CD4-positive, alpha-beta T cell (primary cell): ENCODE measurements around the gene FBN1. TPM values are rescaled to one million over a fixed set of nuclear protein-coding genes. Genes with fewer than 3 reads are reported as not detected.

Experiments
- ATAC-seq: fragments of 200-7000 bp; cut with Tn5 transposase; one replicate; pipeline ENCODE4 v1.10.0; 2022; ENCODE audit warnings: mild to moderate bottlenecking; ENCODE audit not compliant: poor library complexity
- CTCF ChIA-PET: fragments of 350-600 bp; sonication (Branson Sonifier 250); formaldehyde crosslinking; loops from one replicate; lab custom pipeline; 2021; ENCODE audit warnings: antibody characterized with exemption, inconsistent platforms; lab: Charles Lee
- POLR2A ChIA-PET: fragments of 350-600 bp; sonication (Branson Sonifier 250); formaldehyde crosslinking; loops from one replicate; lab custom pipeline; 2021; ENCODE audit warnings: antibody characterized with exemption, inconsistent platforms; lab: Charles Lee
- DNase-seq, 14 experiments: peaks; one replicate each; pipeline ENCODE4 v3.0.0-alpha.2; 2013 to 2020; ENCODE audit warnings: mixed read lengths in 2 of 14
- H3K27ac ChIP-seq, 2 donors: one replicate each; pipeline versions ENCODE4 v1.5.1 to v1.7.0; 2013; ENCODE audit warnings: low read length in 2 of 2, low read depth in 1 of 2, mild to moderate bottlenecking in 1 of 2
- H3K27me3 ChIP-seq, 2 experiments: 1 replicate in 1 of 2; 2 replicates in 1 of 2; pipeline versions ENCODE4 v1.6.1 to v1.7.0; 2013; ENCODE audit warnings: low read length in 2 of 2, control low read depth in 1 of 2, mild to moderate bottlenecking in 1 of 2, moderate library complexity in 1 of 2; ENCODE audit not compliant: insufficient read depth in 2 of 2, control insufficient read depth in 1 of 2
- H3K36me3 ChIP-seq: one replicate; pipeline ENCODE4 v1.6.1; 2013; ENCODE audit warnings: low read length, control low read depth; ENCODE audit not compliant: insufficient read depth
- H3K4me1 ChIP-seq: one replicate; pipeline ENCODE4 v1.6.1; 2013; ENCODE audit warnings: low read length, control low read depth; ENCODE audit not compliant: insufficient read depth
- H3K4me3 ChIP-seq: one replicate; pipeline ENCODE4 v1.5.1; 2013; ENCODE audit warnings: mild to moderate bottlenecking, low read length, moderate library complexity
- H3K9me3 ChIP-seq, 2 experiments: 1 replicate in 1 of 2; 2 replicates in 1 of 2; pipeline versions ENCODE4 v1.6.1 to v1.7.0; 2013; ENCODE audit warnings: low read length in 2 of 2, mild to moderate bottlenecking in 2 of 2, control low read depth in 1 of 2, moderate library complexity in 1 of 2; ENCODE audit not compliant: control insufficient read depth in 1 of 2, insufficient read depth in 1 of 2
- H3K27ac Mint-ChIP-seq: one replicate; pipeline ENCODE4 v1.8.0; 2020; ENCODE audit warnings: mixed read lengths
- H3K27me3 Mint-ChIP-seq: one replicate; pipeline ENCODE4 v1.8.0; 2021; ENCODE audit warnings: mixed read lengths
- H3K36me3 Mint-ChIP-seq: one replicate; pipeline ENCODE4 v1.8.0; 2021; ENCODE audit warnings: low read depth, mixed read lengths
- H3K4me1 Mint-ChIP-seq: one replicate; pipeline ENCODE4 v1.8.0; 2021; ENCODE audit warnings: low read depth, mixed read lengths
- H3K4me3 Mint-ChIP-seq: one replicate; pipeline ENCODE4 v1.8.0; 2020; ENCODE audit warnings: mild to moderate bottlenecking, mixed read lengths
- H3K9me3 Mint-ChIP-seq: one replicate; pipeline ENCODE4 v1.8.0; 2020; ENCODE audit warnings: mixed read lengths
- intact Hi-C, 2 experiments: fragments of 100-400 bp; cut with DNase I in 1 of 2; cut with micrococcal nuclease in 1 of 2; formaldehyde crosslinking; loops; one replicate each; pipeline versions ENCODE4 v1.15.1 to v1.9.0; 2023 to 2025; cut with DNase I, micrococcal nuclease
- total RNA-seq, 174 experiments: library from RNA in 2 of 174; stranded (reverse) in 2 of 174; gene quantifications; one replicate each; pipeline ENCODE4 v1.2.3 and lab custom pipeline; 2021 to 2026
- TF ChIP-seq, protein P1 (sequence below): fragments of 200-600 bp; IDR thresholded peaks from one replicate; pipeline ENCODE4 v1.8.0; 2022; ENCODE audit warnings: antibody characterized with exemption, mild to moderate bottlenecking

FBN1 gene
- total RNA-seq, 2 experiments from 2014 or later = 0.11 to 0.25 TPM

DNA sequence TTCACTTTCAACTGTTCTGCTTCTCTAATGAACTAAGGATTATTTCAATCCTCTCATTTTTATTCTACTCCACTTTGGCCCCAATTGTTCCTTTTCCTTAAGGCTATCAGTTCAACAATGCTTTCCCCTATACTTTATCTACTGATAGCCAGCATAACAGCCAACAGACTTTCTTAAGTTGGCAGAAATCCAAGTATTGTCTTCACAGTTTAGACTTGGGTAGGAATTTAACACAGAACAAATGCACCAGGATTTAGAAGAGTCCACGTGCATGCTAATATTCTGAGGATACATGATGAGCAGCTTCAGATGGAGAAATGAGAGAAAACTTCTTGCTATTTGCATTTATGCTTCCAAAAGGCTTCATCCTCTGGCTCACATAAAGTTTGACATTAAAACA is 54.8 kb downstream of the FBN1 start:
- H3K4me3 ChIP-seq = no peak overlapping the region
- Mint-ChIP-seq H3K9me3 (no peaks in the 10 kb centered on the region), H3K27ac (no peak overlapping the region), H3K27me3 (no peaks in the 10 kb centered on the region), H3K4me3 (no peak overlapping the region), H3K4me1 (no peaks in the 10 kb centered on the region), H3K36me3 (no peaks in the 10 kb centered on the region)
- TF ChIP-seq, protein P1, sequence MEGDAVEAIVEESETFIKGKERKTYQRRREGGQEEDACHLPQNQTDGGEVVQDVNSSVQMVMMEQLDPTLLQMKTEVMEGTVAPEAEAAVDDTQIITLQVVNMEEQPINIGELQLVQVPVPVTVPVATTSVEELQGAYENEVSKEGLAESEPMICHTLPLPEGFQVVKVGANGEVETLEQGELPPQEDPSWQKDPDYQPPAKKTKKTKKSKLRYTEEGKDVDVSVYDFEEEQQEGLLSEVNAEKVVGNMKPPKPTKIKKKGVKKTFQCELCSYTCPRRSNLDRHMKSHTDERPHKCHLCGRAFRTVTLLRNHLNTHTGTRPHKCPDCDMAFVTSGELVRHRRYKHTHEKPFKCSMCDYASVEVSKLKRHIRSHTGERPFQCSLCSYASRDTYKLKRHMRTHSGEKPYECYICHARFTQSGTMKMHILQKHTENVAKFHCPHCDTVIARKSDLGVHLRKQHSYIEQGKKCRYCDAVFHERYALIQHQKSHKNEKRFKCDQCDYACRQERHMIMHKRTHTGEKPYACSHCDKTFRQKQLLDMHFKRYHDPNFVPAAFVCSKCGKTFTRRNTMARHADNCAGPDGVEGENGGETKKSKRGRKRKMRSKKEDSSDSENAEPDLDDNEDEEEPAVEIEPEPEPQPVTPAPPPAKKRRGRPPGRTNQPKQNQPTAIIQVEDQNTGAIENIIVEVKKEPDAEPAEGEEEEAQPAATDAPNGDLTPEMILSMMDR = no peak
- no peaks in the 10 kb centered on the region for H3K27me3 ChIP-seq
- ChIA-PET CTCF (no interaction called here), POLR2A (no interaction called here)
- DNase-seq = no peak
- no peaks in the 10 kb centered on the region for H3K36me3 ChIP-seq
- no peak for ATAC-seq
- intact Hi-C loops = no loop called here
- H3K9me3 ChIP-seq = no peaks in the 10 kb centered on the region
- no peaks in the 10 kb centered on the region for H3K4me1 ChIP-seq
- no peak overlapping the region for H3K27ac ChIP-seq

DNA sequence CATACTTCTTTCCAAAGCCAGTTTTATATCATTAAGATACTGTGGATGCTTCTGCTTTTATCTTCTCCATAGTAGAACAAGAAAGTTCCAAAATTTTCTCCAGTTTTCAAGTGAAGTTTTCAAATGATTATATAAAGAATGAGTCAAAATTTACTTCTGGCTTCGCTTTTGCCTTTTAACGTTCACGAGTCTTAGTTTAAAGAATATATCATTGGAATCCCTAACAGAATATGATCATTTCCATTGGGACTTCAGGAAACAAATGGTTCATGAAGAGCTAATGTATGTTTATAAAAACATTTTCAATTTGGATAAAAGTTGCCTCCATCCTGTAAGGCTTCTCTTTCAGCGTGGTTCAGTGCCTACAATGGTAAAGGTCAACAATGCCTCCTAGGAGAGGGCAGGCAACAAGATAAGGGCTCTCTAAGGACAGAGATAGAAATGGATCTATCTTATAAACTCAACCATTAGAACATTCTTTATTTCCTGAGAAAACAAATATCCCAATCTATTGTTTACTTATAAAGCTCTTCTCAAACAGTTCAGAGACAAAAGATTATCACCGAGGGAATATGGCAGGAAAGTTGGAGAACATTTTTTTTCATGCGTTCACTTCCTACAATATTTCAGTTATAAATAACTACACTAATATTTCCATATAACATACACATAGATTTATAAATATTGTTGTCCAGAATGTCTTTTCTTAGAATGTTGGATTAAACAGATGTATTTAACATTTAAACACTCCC is 60.5 kb downstream of the FBN1 start:
- no peaks in the 10 kb centered on the region for H3K36me3 Mint-ChIP-seq
- no peaks in the 10 kb centered on the region for H3K4me1 ChIP-seq
- H3K9me3 ChIP-seq = no peaks in the 10 kb centered on the region
- ChIA-PET POLR2A (no interaction called here), CTCF (no interaction called here)
- no peak overlapping the region for H3K27ac Mint-ChIP-seq
- TF ChIP-seq, protein P1 = no peak
- no peak overlapping the region for H3K4me3 Mint-ChIP-seq
- H3K27me3 Mint-ChIP-seq = no peaks in the 10 kb centered on the region
- DNase-seq (no peak), ATAC-seq (no peak)
- intact Hi-C loops = no loop called here
- no peak overlapping the region for H3K27ac ChIP-seq
- H3K27me3 ChIP-seq = no peaks in the 10 kb centered on the region
- no peak overlapping the region for H3K4me3 ChIP-seq
- H3K36me3 ChIP-seq = no peaks in the 10 kb centered on the region
- no peaks in the 10 kb centered on the region for H3K4me1 Mint-ChIP-seq
- no peaks in the 10 kb centered on the region for H3K9me3 Mint-ChIP-seq

DNA sequence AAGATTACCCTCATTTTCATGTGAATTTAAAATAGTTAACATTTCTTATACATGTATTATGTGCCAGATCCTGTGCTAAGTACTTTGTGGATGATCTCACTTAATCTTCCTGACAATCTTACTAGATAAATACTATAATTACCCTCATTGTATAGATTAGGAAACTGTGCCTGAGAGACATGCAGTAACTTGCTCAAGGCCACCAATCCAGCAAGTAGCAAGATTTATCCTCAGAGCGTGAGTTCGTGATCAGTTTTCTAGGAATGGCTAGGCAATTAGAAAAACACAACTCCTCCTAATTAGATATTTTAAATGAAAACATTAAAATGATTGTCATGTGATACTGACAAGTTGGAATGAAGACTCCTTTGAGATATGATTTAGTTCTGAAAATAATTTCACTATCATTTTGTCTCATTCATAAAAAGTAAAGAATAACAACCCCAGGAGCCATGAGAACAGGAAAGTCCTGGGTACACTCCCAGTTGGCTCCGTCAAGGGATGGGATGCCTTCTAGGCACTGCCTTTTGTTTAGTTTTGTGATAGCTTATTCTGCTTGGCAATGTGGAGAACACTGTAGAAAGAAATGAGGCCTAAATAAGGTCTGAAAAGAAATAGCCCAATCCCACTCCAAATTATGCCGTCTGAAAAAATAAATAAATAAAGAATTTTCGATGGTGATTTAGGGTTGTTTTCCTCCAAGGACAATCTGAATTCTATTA is 61.3 kb downstream of the FBN1 start:
- Histone ChIP-seq H3K4me3 (no peak overlapping the region), H3K4me1 (no peaks in the 10 kb centered on the region), H3K36me3 (no peaks in the 10 kb centered on the region), H3K9me3 (no peaks in the 10 kb centered on the region), H3K27ac (no peak overlapping the region), H3K27me3 (no peaks in the 10 kb centered on the region)
- no peak for ATAC-seq
- intact Hi-C loops = no loop called here
- Mint-ChIP-seq H3K9me3 (no peaks in the 10 kb centered on the region), H3K36me3 (no peaks in the 10 kb centered on the region), H3K27me3 (no peaks in the 10 kb centered on the region), H3K4me3 (no peak overlapping the region), H3K27ac (no peak overlapping the region), H3K4me1 (no peaks in the 10 kb centered on the region)
- DNase-seq = no peak
- CTCF ChIA-PET = no interaction called here
- POLR2A ChIA-PET = no interaction called here
- TF ChIP-seq, protein P1 = no peak
